K562 (cell line): ENCODE measurements around the gene FADS1. TPM values are rescaled to one million over a fixed set of nuclear protein-coding genes. Genes with fewer than 3 reads are reported as not detected.
A peak's percentile ranks its signal among the peaks of the same experiment; 100 is the strongest.

Source experiments
- ASH1L ChIP-seq: fragments of 450-650 bp; IDR thresholded peaks from 2 replicates; pipeline ENCODE4 v1.6.1; 2018; ENCODE audit warnings: borderline replicate concordance, mild to moderate bottlenecking, low read depth; ENCODE audit not compliant: partially characterized antibody
- BACH1 ChIP-seq: fragments of 200-800 bp; sonication (Bioruptor generic); IDR thresholded peaks from 2 replicates; pipeline ENCODE4 v1.6.1; 2016; ENCODE audit warnings: missing genetic modification characterization, missing compliant biosample characterization
- CBFA2T3 ChIP-seq: fragments of 450-650 bp; IDR thresholded peaks from 2 replicates; pipeline ENCODE4 v1.6.1; 2017
- CEBPB ChIP-seq: fragments of 450-650 bp; IDR thresholded peaks from 2 replicates; pipeline ENCODE4 v1.6.1; 2016; ENCODE audit warnings: missing genetic modification characterization, missing compliant biosample characterization
- GATAD2B ChIP-seq: fragments of 450-650 bp; IDR thresholded peaks from 2 replicates; pipeline ENCODE4 v1.6.1; 2017; ENCODE audit warnings: mild to moderate bottlenecking, borderline replicate concordance
- KDM2B ChIP-seq: fragments of 250-450 bp; sonication (Bioruptor Pico); IDR thresholded peaks from 2 replicates; pipeline ENCODE4 v1.8.0; 2021; ENCODE audit warnings: mild to moderate bottlenecking, moderate library complexity
- KDM4B ChIP-seq, 2 experiments: fragments of 450-650 bp in 1 of 2; sonication (generic) in 1 of 2; IDR thresholded peaks; 2 replicates each; pipeline ENCODE4 v1.6.1; 2016 to 2017; ENCODE audit warnings: borderline replicate concordance in 2 of 2, antibody characterized with exemption in 1 of 2, low read depth in 1 of 2, mild to moderate bottlenecking in 1 of 2
- MEF2D ChIP-seq: conservative IDR thresholded peaks from 2 replicates; pipeline ENCODE4 v1.6.1; 2016; ENCODE audit warnings: low read depth, missing genetic modification characterization, missing compliant biosample characterization
- MIER1 ChIP-seq: fragments of 450-650 bp; IDR thresholded peaks from 2 replicates; pipeline ENCODE4 v1.6.1; 2016; ENCODE audit warnings: antibody characterized with exemption, mild to moderate bottlenecking, low read depth
- MXI1 ChIP-seq: IDR thresholded peaks from 2 replicates; pipeline ENCODE4 v1.6.1; 2011; ENCODE audit warnings: low read depth, mild to moderate bottlenecking, improper control_type of control experiment, low read length
- PHF21A ChIP-seq: fragments of 450-650 bp; IDR thresholded peaks from 2 replicates; pipeline ENCODE4 v1.6.1; 2017; ENCODE audit warnings: low read depth, borderline replicate concordance
- POLR2B ChIP-seq: fragments of 450-650 bp; IDR thresholded peaks from 2 replicates; pipeline ENCODE4 v1.6.1; 2018; ENCODE audit warnings: low read depth; ENCODE audit not compliant: partially characterized antibody
- SRSF3 ChIP-seq: fragments of 200-400 bp; formaldehyde crosslinking; IDR thresholded peaks from 2 replicates; pipeline ENCODE4 v1.6.1; 2016; ENCODE audit warnings: mild to moderate bottlenecking, low read length, moderate library complexity; ENCODE audit not compliant: insufficient read depth
- TRIM28 ChIP-seq: fragments of 450-650 bp; IDR thresholded peaks from 2 replicates; pipeline ENCODE4 v1.6.1; 2017
- ZFP1 ChIP-seq: fragments of 450-650 bp; formaldehyde crosslinking; IDR thresholded peaks from 2 replicates; pipeline ENCODE4 v1.4.0; 2020; ENCODE audit warnings: mild to moderate bottlenecking, mixed read lengths
- ZFP30 ChIP-seq: fragments of 250-450 bp; sonication (Bioruptor Pico); IDR thresholded peaks from 2 replicates; pipeline ENCODE4 v1.8.0; 2022; ENCODE audit warnings: moderate library complexity, mild to moderate bottlenecking, inconsistent platforms, borderline replicate concordance
- ZNF146 ChIP-seq: IDR thresholded peaks from one replicate; pipeline ENCODE4 v1.6.1; 2018; ENCODE audit warnings: missing compliant biosample characterization; ENCODE audit not compliant: unreplicated experiment
- ZNF384 ChIP-seq: IDR thresholded peaks from 2 replicates; pipeline ENCODE4 v1.6.1; 2012; ENCODE audit warnings: low read depth, low read length, improper control_type of control experiment
- ZNF407 ChIP-seq: fragments of 450-650 bp; IDR thresholded peaks from 2 replicates; pipeline ENCODE4 v1.6.1; 2016; ENCODE audit warnings: low read depth
- ZNF57 ChIP-seq: fragments of 450-650 bp; formaldehyde crosslinking; IDR thresholded peaks from 2 replicates; pipeline ENCODE4 v1.4.0; 2020; ENCODE audit warnings: mild to moderate bottlenecking, moderate library complexity
- ZNF766 ChIP-seq: fragments of 200-800 bp; sonication (Bioruptor generic); conservative IDR thresholded peaks from 2 replicates; pipeline ENCODE4 v1.6.1; 2016; ENCODE audit warnings: missing genetic modification characterization, missing compliant biosample characterization
- polyA plus RNA-seq, 8 experiments: library from polyadenylated mRNA; depleted of rRNA in 4 of 8; stranded (reverse) in 5 of 8; unstranded in 3 of 8; fragments of >200 nt; fragmentation: Nextera tagmentation in 2 of 8; fragmentation: Illumina TruSeq in 1 of 8; extraction: Ambion mirVana in 2 of 8; extraction: Trizol in 1 of 8; gene quantifications; 2 replicates each; pipeline versions ENCODE4 v1.2.1 to v1.2.3, GENCODE V29; 2011 to 2014; ENCODE audit warnings: inconsistent platforms in 1 of 8, missing spikeins in 1 of 8
- total RNA-seq, 7 experiments: library from RNA; depleted of rRNA in 6 of 7; stranded (reverse); fragments of >200 nt in 6 of 7; fragmentation: Illumina TruSeq in 2 of 7; extraction: Trizol in 2 of 7; gene quantifications; 2 replicates each; pipeline versions ENCODE4 v1.2.1 to v1.2.3, GENCODE V29; 2011 to 2021; ENCODE audit warnings: low replicate concordance in 1 of 7
- TF ChIP-seq, protein P1 (sequence below): fragments of 250-450 bp; sonication (Bioruptor Pico); IDR thresholded peaks from 2 replicates; pipeline ENCODE4 v1.8.0; 2021; ENCODE audit warnings: moderate library complexity, mild to moderate bottlenecking, inconsistent platforms

Gene FADS1
- total and polyA plus RNA-seq, 9 of the 15 experiments (the other 6 are each of a cell fraction or from before 2014, with no cell fraction given), result 110 to 864 (median 364) TPM

DNA sequence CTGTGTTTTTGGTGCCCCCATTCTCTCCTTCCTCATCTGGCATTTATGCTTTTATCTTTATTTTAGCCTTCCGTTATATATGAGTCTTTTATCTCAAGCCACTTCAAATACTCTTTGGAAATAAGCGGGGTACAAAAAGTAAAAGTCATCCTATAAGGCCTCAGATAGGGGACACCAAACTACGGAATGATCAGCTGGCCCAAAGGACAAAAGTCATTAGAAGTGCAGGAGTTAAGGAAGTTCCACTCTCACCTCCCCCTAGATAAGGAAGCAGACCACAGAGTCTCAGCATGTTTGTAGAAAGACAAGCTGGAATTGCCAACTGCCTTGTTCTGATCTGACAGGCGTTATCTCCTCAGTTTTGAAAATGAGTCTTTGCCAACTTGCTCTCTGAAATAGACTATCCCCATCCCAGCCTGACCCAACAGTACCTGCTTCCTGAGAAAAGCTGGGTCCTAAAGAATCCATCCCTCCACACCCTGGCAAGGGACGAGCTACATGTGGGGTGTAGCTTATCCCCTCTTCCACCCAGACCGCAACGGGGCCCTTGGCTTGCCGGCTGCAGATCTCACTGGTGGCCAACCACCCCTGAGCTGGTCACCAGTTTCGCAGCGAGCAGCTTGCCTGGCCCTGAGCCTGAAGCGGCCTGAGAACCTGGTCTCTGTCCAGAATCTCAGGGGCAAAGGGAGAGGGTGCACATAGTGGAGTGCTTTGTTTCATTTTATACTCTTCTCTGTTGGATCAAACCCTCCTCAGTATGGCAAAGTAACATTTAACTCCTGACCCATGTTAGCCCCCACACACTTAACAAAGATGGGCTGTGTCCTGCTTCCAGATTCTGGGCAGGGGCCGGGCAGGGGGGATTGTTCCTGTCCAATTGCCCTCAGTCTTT is 25.1 kb upstream of the FADS1 start (continued):
- TF ChIP-seq ZNF146 (CRISPR knock-in tag) (no peak), CEBPB (no peak), KDM2B (CRISPR knock-in tag) (no peak), CBFA2T3 (peak; percentile 97), BACH1 (peak; percentile 83), MIER1 (no peak), ZFP30 (no peak), PHF21A (0 out of 2 replicates have a peak, but pooled peaks have one; percentile 5), GATAD2B (peak; percentile 97), MEF2D (tag) (peak; percentile 38; the same call in 1 of the 2 replicates), ZNF407 (peak; percentile 76), MXI1 (no peak), ZNF384 (no peak), ASH1L (no peak), TRIM28 (no peak), ZFP1 (CRISPR knock-in tag) (no peak), ZNF57 (CRISPR knock-in tag) (no peak), KDM4B (IDR thresholded peaks at IDR 0.05; ENCODE audit: borderline replicate concordance in 2 of 2, low read depth in 1 of 2) (peak in 1 of 2 experiments; percentile 76; a peak in 2 of 4 replicates), SRSF3 (no peak), ZNF766 (peak; percentile 87), POLR2B (no peak)
- TF ChIP-seq, protein P1, sequence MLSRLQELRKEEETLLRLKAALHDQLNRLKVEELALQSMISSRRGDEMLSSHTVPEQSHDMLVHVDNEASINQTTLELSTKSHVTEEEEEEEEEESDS (CRISPR knock-in tag), result no peak
